Dedifferentiated amniotic fluid mesenchymal stem cell (primary cell): Measurements from ENCODE around the gene CTSA.
"Not testable (repeated sequence)": the region's sequence is repeated elsewhere in the genome, so short reads cannot be mapped to it uniquely, and the experiment has no call there.

Experiments used
- DNase-seq: peaks from one replicate; pipeline ENCODE4 v3.0.0-alpha.2; 2016; ENCODE audit errors: extremely low spot score

Gene CTSA

GRCh38 chr20:45918182-45918737, 27.1 kb downstream of the CTSA start:
- no peak for DNase-seq

- no peak for DNase-seq
These were observed 27.8 kb downstream of the CTSA start for GRCh38 chr20:45918779-45919537.

- DNase-seq = no peak
These were observed 28.6 kb downstream of the CTSA start for GRCh38 chr20:45919542-45920399.

- no peak for DNase-seq
These were observed 29.6 kb downstream of the CTSA start for GRCh38 chr20:45920462-45921336.

- DNase-seq = no peak
These were observed 30.4 kb downstream of the CTSA start for GRCh38 chr20:45921337-45922189.

GRCh38 chr20:45924391-45925261, 33.5 kb downstream of the CTSA start:
- DNase-seq = no peak

- no peak for DNase-seq
These were observed 34.8 kb downstream of the CTSA start for GRCh38 chr20:45925821-45926506.

GRCh38 chr20:45926731-45927070, 35.6 kb downstream of the CTSA start:
- DNase-seq = no peak

GRCh38 chr20:45927071-45927878, 36.1 kb downstream of the CTSA start:
- DNase-seq = no peak

GRCh38 chr20:45931680-45932079, 40.5 kb downstream of the CTSA start:
- not testable (repeated sequence) for DNase-seq

- peak; percentile 52 for DNase-seq
These were observed 42.3 kb downstream of the CTSA start for GRCh38 chr20:45933266-45934045.

GRCh38 chr20:45934046-45934585, 43.0 kb downstream of the CTSA start:
- DNase-seq = peak; percentile 20

GRCh38 chr20:45934586-45935415, 43.7 kb downstream of the CTSA start, which contains the start of gene PCIF1:
Gene PCIF1, plus strand, starts transcription at chr20:45934683. Its CDS starts 4,317 bp downstream, at chr20:45939000.
- DNase-seq = peak; percentile 98

GRCh38 chr20:45935416-45936046, 44.4 kb downstream of the CTSA start:
- DNase-seq = no peak

GRCh38 chr20:45937765-45938164, 46.6 kb downstream of the CTSA start:
- DNase-seq = no peak
